Activated B cell treated with CpG ODN at 0.5 μM for 24 hours (primary cell): ENCODE measurements around the gene NDC80. TPM values are rescaled to one million over a fixed set of nuclear protein-coding genes. Genes with fewer than 3 reads are reported as not detected.

Experiments used
- ATAC-seq: fragments of 200-7000 bp; cut with Tn5 transposase; one replicate; pipeline ENCODE4 v1.10.0; 2021; ENCODE audit warnings: low read depth, mild to moderate bottlenecking, moderate library complexity
- CTCF ChIA-PET: fragments of 350-600 bp; sonication (Branson Sonifier 250); formaldehyde crosslinking; loops from one replicate; lab custom pipeline; 2021; ENCODE audit warnings: antibody characterized with exemption; lab: Charles Lee
- POLR2A ChIA-PET: fragments of 350-600 bp; sonication (Branson Sonifier 250); formaldehyde crosslinking; loops from one replicate; lab custom pipeline; 2021; ENCODE audit warnings: antibody characterized with exemption; lab: Charles Lee
- DNase-seq: peaks from one replicate; pipeline ENCODE4 v3.0.0; 2022
- H3K27ac Mint-ChIP-seq: one replicate; pipeline ENCODE4 v1.8.0; 2020; ENCODE audit warnings: mixed read lengths
- H3K27me3 Mint-ChIP-seq: one replicate; pipeline ENCODE4 v1.8.0; 2021; ENCODE audit warnings: mixed read lengths
- H3K36me3 Mint-ChIP-seq: one replicate; pipeline ENCODE4 v1.8.0; 2021; ENCODE audit warnings: low read depth, mixed read lengths
- H3K4me1 Mint-ChIP-seq: one replicate; pipeline ENCODE4 v1.8.0; 2021; ENCODE audit warnings: mixed read lengths
- H3K4me3 Mint-ChIP-seq: one replicate; pipeline ENCODE4 v1.8.0; 2020; ENCODE audit warnings: mild to moderate bottlenecking, mixed read lengths
- H3K9me3 Mint-ChIP-seq: one replicate; pipeline ENCODE4 v1.8.0; 2020; ENCODE audit warnings: mixed read lengths
- intact Hi-C: fragments of 100-400 bp; cut with micrococcal nuclease; formaldehyde crosslinking; loops from one replicate; pipeline ENCODE4 v1.15.1; 2024
- total RNA-seq: library from RNA; stranded (reverse); gene quantifications from 2 replicates; pipeline ENCODE4 v1.2.3, GENCODE V29; 2022
- TF ChIP-seq, protein P1 (sequence below): fragments of 200-600 bp; IDR thresholded peaks from one replicate; pipeline ENCODE4 v1.8.0; 2022; ENCODE audit warnings: antibody characterized with exemption, mild to moderate bottlenecking

Gene NDC80
- total RNA-seq, 1 donor from 2014 or later = 1.9 TPM

DNA sequence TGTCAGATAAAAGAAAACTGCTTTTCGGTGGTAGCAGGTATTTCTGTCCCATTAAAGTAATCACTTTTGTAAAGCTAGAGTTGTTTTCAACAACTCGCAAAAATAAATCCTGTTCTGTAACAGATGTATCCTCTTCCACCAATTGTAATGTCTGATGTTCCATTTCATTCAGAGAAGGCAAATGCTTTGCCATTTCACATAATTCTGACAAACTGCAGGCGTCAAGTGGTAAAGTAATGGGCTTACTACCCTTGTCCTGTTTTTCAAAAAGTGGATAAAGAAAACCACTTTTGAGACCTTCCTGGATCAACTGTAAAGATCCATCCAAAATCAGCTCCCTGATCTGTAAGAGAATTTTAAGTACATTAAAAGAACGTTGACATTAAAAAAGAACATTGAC, 16.7 kb upstream of the NDC80 start:
- intact Hi-C loops = no loop called here
- ATAC-seq (no peak), DNase-seq (no peak)
- Mint-ChIP-seq H3K27ac (no peak overlapping the region), H3K36me3 (peaks cover 31% of the 10 kb centered on the region), H3K9me3 (no peaks in the 10 kb centered on the region), H3K27me3 (no peaks in the 10 kb centered on the region), H3K4me1 (no peaks in the 10 kb centered on the region), H3K4me3 (no peak overlapping the region)
- POLR2A ChIA-PET = no interaction called here
- CTCF ChIA-PET = no interaction called here
- TF ChIP-seq, protein P1, sequence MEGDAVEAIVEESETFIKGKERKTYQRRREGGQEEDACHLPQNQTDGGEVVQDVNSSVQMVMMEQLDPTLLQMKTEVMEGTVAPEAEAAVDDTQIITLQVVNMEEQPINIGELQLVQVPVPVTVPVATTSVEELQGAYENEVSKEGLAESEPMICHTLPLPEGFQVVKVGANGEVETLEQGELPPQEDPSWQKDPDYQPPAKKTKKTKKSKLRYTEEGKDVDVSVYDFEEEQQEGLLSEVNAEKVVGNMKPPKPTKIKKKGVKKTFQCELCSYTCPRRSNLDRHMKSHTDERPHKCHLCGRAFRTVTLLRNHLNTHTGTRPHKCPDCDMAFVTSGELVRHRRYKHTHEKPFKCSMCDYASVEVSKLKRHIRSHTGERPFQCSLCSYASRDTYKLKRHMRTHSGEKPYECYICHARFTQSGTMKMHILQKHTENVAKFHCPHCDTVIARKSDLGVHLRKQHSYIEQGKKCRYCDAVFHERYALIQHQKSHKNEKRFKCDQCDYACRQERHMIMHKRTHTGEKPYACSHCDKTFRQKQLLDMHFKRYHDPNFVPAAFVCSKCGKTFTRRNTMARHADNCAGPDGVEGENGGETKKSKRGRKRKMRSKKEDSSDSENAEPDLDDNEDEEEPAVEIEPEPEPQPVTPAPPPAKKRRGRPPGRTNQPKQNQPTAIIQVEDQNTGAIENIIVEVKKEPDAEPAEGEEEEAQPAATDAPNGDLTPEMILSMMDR = no peak

DNA sequence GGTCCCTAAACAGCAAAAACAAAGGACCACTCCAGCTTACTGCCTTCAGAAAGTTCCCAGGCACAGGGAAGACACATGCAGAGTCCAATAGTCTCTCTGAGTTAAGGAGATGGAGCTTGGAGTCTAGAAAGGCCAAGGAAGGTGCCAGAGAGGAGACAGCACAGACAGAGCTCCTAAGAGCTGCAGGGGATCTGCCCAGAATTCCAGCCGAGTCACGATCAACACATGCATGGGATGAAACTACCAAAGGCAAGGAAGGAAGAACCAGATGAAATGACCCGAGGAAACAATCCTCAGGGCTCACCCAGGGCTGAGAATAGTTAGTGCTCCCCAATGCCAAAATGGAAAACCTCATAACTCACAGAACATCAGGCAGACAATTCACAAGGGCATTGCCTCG, 15.5 kb upstream of the NDC80 start:
- ChIA-PET POLR2A (no interaction called here), CTCF (interaction anchor here (1.1 to 1.2 kb wide), 2 partner anchors 8 to 14 kb away, joined by 3 read pairs; no protein-coding TSS in a partner anchor)
- Mint-ChIP-seq H3K4me1 (no peaks in the 10 kb centered on the region), H3K27ac (no peak overlapping the region), H3K4me3 (no peak overlapping the region), H3K9me3 (no peaks in the 10 kb centered on the region), H3K27me3 (no peaks in the 10 kb centered on the region), H3K36me3 (peaks cover 26% of the 10 kb centered on the region)
- intact Hi-C loops = no loop called here
- TF ChIP-seq, protein P1 = no peak
- DNase-seq = no peak
- no peak for ATAC-seq

DNA sequence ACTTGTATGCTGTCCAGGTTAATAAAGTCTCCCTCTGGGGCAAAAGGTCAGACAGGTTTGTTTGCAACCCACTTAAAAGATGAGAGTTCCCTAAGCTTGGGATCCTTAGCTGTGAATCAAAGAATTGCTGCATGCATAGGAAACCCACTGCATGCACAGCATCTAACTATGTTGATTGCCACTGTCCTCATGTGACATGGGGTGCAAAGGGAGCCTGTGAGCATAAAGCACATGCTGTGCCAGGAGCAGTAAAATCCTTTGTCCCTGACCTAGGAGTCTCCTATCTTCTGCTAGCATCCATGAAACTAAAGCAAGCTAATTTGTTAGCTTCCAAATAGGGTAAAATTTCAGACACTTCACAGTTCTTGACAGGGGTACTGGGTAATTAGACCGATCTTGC, 13.8 kb upstream of the NDC80 start:
- no peaks in the 10 kb centered on the region for H3K27me3 Mint-ChIP-seq
- TF ChIP-seq, protein P1 = no peak
- no peaks in the 10 kb centered on the region for H3K9me3 Mint-ChIP-seq
- ATAC-seq (no peak), DNase-seq (no peak)
- H3K27ac Mint-ChIP-seq = no peak overlapping the region
- no peak overlapping the region for H3K4me3 Mint-ChIP-seq
- ChIA-PET POLR2A (no interaction called here), CTCF (no interaction called here)
- H3K36me3 Mint-ChIP-seq = peaks cover 30% of the 10 kb centered on the region
- intact Hi-C loops = no loop called here
- H3K4me1 Mint-ChIP-seq = no peaks in the 10 kb centered on the region

DNA sequence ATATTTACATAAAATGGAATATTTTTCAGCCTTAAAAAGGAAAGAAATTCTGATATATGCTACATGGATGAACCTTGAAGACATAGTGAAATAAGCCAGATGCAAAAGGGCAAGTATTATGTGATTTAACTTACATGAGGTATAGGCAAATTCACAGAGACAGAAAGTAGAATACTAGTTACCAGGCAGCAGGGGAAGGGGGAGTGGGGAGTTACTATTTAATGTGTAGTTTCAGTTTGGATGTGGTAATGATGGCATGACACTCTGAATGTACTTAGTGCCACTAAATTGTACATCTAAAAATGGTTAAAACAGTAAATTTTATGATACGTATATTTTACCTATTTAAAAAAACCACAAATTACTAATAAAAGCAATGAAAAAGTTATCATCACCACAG, 12.1 kb upstream of the NDC80 start:
- H3K4me3 Mint-ChIP-seq = no peak overlapping the region
- intact Hi-C loops = no loop called here
- peaks cover 29% of the 10 kb centered on the region for H3K36me3 Mint-ChIP-seq
- H3K27me3 Mint-ChIP-seq = no peaks in the 10 kb centered on the region
- DNase-seq = no peak
- H3K4me1 Mint-ChIP-seq = no peaks in the 10 kb centered on the region
- ATAC-seq = no peak
- ChIA-PET POLR2A (no interaction called here), CTCF (no interaction called here)
- TF ChIP-seq, protein P1 = no peak
- H3K9me3 Mint-ChIP-seq = no peaks in the 10 kb centered on the region
- no peak overlapping the region for H3K27ac Mint-ChIP-seq

DNA sequence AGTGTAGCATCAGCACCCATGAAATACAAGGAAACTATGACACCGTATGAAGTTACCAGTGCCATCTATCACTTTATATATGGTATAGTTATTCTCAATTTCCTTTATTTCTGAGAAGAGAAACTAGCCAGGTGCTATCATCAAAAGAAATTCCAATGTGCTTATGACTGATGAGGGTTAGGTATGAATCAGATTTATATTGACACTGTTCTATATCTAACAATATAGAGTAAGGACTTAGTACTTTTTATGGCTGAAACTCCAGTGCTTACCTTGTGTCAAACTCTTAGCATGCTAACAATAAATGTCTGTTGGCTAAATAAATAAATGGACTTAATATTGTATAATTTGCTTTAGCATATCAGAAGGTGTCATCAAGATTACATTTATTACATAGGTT, 7.0 kb upstream of the NDC80 start:
- Mint-ChIP-seq H3K27me3 (no peaks in the 10 kb centered on the region), H3K4me1 (peaks cover 18% of the 10 kb centered on the region), H3K36me3 (peaks cover 52% of the 10 kb centered on the region), H3K9me3 (no peaks in the 10 kb centered on the region), H3K27ac (no peak overlapping the region), H3K4me3 (no peak overlapping the region)
- intact Hi-C loops = no loop called here
- no peak for DNase-seq
- TF ChIP-seq, protein P1 = no peak
- ATAC-seq = no peak
- ChIA-PET CTCF (no interaction called here), POLR2A (no interaction called here)
